CD14-positive monocyte (primary cell): ENCODE measurements around the gene C7orf25. TPM values are rescaled to one million over a fixed set of nuclear protein-coding genes. Genes with fewer than 3 reads are reported as not detected.

Experiments used
- DNase-seq, 3 donors: peaks; one replicate each; pipeline ENCODE4 v3.0.0-alpha.2; 2011 to 2022
- H2AFZ ChIP-seq: 2 replicates; pipeline ENCODE4 v1.6.0; 2012; ENCODE audit warnings: mild to moderate bottlenecking, low read depth, low read length, inconsistent platforms; ENCODE audit not compliant: insufficient read depth, poor library complexity, severe bottlenecking
- H3K27ac ChIP-seq, 2 donors: 1 replicate in 1 of 2; 2 replicates in 1 of 2; pipeline ENCODE4 v1.5.1; 2012 to 2013; ENCODE audit warnings: low read length in 2 of 2, control low read depth in 1 of 2, inconsistent platforms in 1 of 2, low read depth in 1 of 2, mild to moderate bottlenecking in 1 of 2
- H3K27me3 ChIP-seq, 2 donors: one replicate each; pipeline versions ENCODE4 v1.6.0 to v1.6.1; 2011 to 2013; ENCODE audit warnings: low read length in 2 of 2; ENCODE audit not compliant: control insufficient read depth in 2 of 2, insufficient read depth in 2 of 2
- H3K36me3 ChIP-seq, 2 donors: replicated peaks in 1 of 2; 1 replicate in 1 of 2; 2 replicates in 1 of 2; pipeline versions ENCODE4 v1.5.1 to v1.6.1; 2012 to 2013; ENCODE audit warnings: low read length in 2 of 2, control low read depth in 1 of 2, inconsistent platforms in 1 of 2, mild to moderate bottlenecking in 1 of 2; ENCODE audit not compliant: insufficient read depth in 2 of 2, control insufficient read depth in 1 of 2
- H3K4me1 ChIP-seq, 2 donors: 1 replicate in 1 of 2; 2 replicates in 1 of 2; pipeline versions ENCODE4 v1.5.1 to v1.6.1; 2012 to 2013; ENCODE audit warnings: low read length in 2 of 2, control low read depth in 1 of 2, inconsistent platforms in 1 of 2, mild to moderate bottlenecking in 1 of 2, moderate library complexity in 1 of 2; ENCODE audit not compliant: insufficient read depth in 2 of 2, control insufficient read depth in 1 of 2
- H3K4me2 ChIP-seq: replicated peaks from 2 replicates; pipeline ENCODE3; 2012; ENCODE audit warnings: low read length, moderate library complexity, mild to moderate bottlenecking; ENCODE audit not compliant: poor library complexity, severe bottlenecking; ENCODE audit errors: extremely low read depth
- H3K4me3 ChIP-seq, 3 experiments: fragments of 200-600 bp in 1 of 3; sonication (generic) in 1 of 3; replicated peaks in 1 of 3; 1 replicate in 2 of 3; 2 replicates in 1 of 3; pipeline ENCODE4 v1.5.1; 2011 to 2013; ENCODE audit warnings: low read length in 3 of 3, mild to moderate bottlenecking in 3 of 3, control low read depth in 2 of 3, low read depth in 2 of 3, inconsistent platforms in 1 of 3, moderate library complexity in 1 of 3
- H3K79me2 ChIP-seq: 2 replicates; pipeline ENCODE4 v1.6.0; 2012; ENCODE audit warnings: mild to moderate bottlenecking, control low read depth, inconsistent platforms, low read length, moderate library complexity; ENCODE audit not compliant: insufficient read depth
- H3K9ac ChIP-seq: 2 replicates; pipeline ENCODE4 v1.6.0; 2017; ENCODE audit warnings: low read length, mild to moderate bottlenecking; ENCODE audit not compliant: insufficient read depth, poor library complexity, severe bottlenecking
- H3K9me3 ChIP-seq, 2 donors: replicated peaks in 1 of 2; 1 replicate in 1 of 2; 2 replicates in 1 of 2; pipeline versions ENCODE4 v1.5.1 to v1.6.1; 2012 to 2013; ENCODE audit warnings: low read length in 2 of 2, control low read depth in 1 of 2; ENCODE audit not compliant: control insufficient read depth in 1 of 2, insufficient read depth in 1 of 2
- H4K20me1 ChIP-seq: 2 replicates; pipeline ENCODE4 v1.6.0; 2012; ENCODE audit warnings: mild to moderate bottlenecking, low read length, control low read depth, moderate library complexity; ENCODE audit not compliant: insufficient read depth
- H3K27ac Mint-ChIP-seq, 7 donors: one replicate each; pipeline ENCODE4 v1.8.0; 2020; ENCODE audit warnings: mild to moderate bottlenecking in 7 of 7, mixed read lengths in 7 of 7, moderate library complexity in 6 of 7, inconsistent platforms in 2 of 7
- H3K27me3 Mint-ChIP-seq, 3 donors: one replicate each; pipeline ENCODE4 v1.8.0; 2021 to 2022; ENCODE audit warnings: low read depth in 3 of 3, mild to moderate bottlenecking in 3 of 3, mixed read lengths in 3 of 3, moderate library complexity in 3 of 3, inconsistent platforms in 1 of 3
- H3K36me3 Mint-ChIP-seq, 2 donors: one replicate each; pipeline ENCODE4 v1.8.0; 2020; ENCODE audit warnings: mixed read lengths in 2 of 2, inconsistent platforms in 1 of 2, mild to moderate bottlenecking in 1 of 2
- H3K4me1 Mint-ChIP-seq: one replicate; pipeline ENCODE4 v1.8.0; 2020; ENCODE audit warnings: mild to moderate bottlenecking, mixed read lengths
- H3K4me3 Mint-ChIP-seq, 2 donors: one replicate each; pipeline ENCODE4 v1.8.0; 2020; ENCODE audit warnings: mild to moderate bottlenecking in 2 of 2, mixed read lengths in 2 of 2, moderate library complexity in 1 of 2
- H3K9me3 Mint-ChIP-seq, 7 donors: one replicate each; pipeline ENCODE4 v1.8.0; 2020 to 2022; ENCODE audit warnings: mixed read lengths in 7 of 7, mild to moderate bottlenecking in 6 of 7, moderate library complexity in 6 of 7, inconsistent platforms in 2 of 7
- WGBS: methylation state at CpG from one replicate; pipeline ENCODE4 v1.1.5; 2013; ENCODE audit warnings: missing lambda C conversion rate; ENCODE audit not compliant: insufficient coverage; 5-methylcytosine and 5-hydroxymethylcytosine counted together
- intact Hi-C, 2 donors: fragments of 100-400 bp; cut with micrococcal nuclease; formaldehyde crosslinking; loops; one replicate each; pipeline versions ENCODE4 v1.15.0 to v1.15.1; 2023
- polyA plus RNA-seq, 3 donors: library from polyadenylated mRNA; depleted of rRNA in 1 of 3; unstranded in 2 of 3; stranded (reverse) in 1 of 3; fragments of 300-500 nt in 2 of 3; fragments of >200 nt in 1 of 3; fragmentation: Illumina TruSeq in 2 of 3; gene quantifications; 1 replicate in 2 of 3; 2 replicates in 1 of 3; pipeline ENCODE4 v1.2.3, GENCODE V29; 2012 to 2021
- TF ChIP-seq, protein P1 (sequence below): fragments of 200-600 bp; IDR thresholded peaks from one replicate; pipeline ENCODE4 v1.8.0; 2022; ENCODE audit warnings: antibody characterized with exemption, mild to moderate bottlenecking

Gene C7orf25
- polyA plus RNA-seq, 3 donors = 0.96 to 2.6 (median 2.5) TPM

DNA sequence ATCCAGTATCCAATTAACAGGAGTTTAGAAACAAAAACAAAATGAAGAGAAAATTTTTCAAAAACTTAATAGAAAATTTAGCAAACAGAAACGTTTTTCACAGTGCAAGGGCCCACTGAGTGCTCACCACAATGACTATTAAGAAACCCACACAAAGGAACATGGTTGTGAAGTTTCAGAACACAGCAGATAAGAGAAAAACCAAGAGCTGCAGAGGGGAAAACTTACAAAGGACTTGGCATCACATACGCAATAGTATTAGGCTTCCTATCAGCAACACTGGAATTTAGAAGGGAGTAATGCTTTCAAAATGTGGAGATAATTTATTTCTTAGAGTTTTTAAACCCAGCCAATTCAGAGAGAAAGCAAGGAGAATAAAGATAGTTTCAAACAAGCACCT, 1.7 kb upstream of the C7orf25 start:
- peaks cover 0 to 2% (median 0%) of the 10 kb centered on the region in 7 donors for H3K9me3 Mint-ChIP-seq
- peaks cover 14 to 33% of the 10 kb centered on the region in 2 donors for H3K36me3 ChIP-seq
- H3K4me1 ChIP-seq = peaks cover 11 to 24% of the 10 kb centered on the region in 2 donors
- DNase-seq = no peak
- peaks cover 6% of the 10 kb centered on the region for H3K79me2 ChIP-seq
- no peak overlapping the region for H3K4me3 Mint-ChIP-seq
- no peaks in the 10 kb centered on the region for H3K27me3 ChIP-seq
- H3K36me3 Mint-ChIP-seq = peaks cover 31 to 39% of the 10 kb centered on the region in 2 donors
- H3K27ac Mint-ChIP-seq = peak overlapping the region in 1 of 7 donors; percentile 25
- no peak overlapping the region for H3K9ac ChIP-seq
- H2AFZ ChIP-seq = no peak overlapping the region
- no peaks in the 10 kb centered on the region for H3K27me3 Mint-ChIP-seq
- no peak overlapping the region for H3K4me2 ChIP-seq
- no peak overlapping the region for H3K27ac ChIP-seq
- no CpG with 5 or more reads among the region's 2 CpGs for whole genome bisulfite sequencing
- intact Hi-C loops = loop anchor here in 1 of 2 donors (2.0 to 10.0 kb wide), 2 partner anchors 19 to 1581 kb away; partner anchors contain the start of genes MRPL32, NUDCD3 and PSMA2
- no peak overlapping the region for H3K4me3 ChIP-seq
- no peaks in the 10 kb centered on the region for H4K20me1 ChIP-seq
- TF ChIP-seq, protein P1, sequence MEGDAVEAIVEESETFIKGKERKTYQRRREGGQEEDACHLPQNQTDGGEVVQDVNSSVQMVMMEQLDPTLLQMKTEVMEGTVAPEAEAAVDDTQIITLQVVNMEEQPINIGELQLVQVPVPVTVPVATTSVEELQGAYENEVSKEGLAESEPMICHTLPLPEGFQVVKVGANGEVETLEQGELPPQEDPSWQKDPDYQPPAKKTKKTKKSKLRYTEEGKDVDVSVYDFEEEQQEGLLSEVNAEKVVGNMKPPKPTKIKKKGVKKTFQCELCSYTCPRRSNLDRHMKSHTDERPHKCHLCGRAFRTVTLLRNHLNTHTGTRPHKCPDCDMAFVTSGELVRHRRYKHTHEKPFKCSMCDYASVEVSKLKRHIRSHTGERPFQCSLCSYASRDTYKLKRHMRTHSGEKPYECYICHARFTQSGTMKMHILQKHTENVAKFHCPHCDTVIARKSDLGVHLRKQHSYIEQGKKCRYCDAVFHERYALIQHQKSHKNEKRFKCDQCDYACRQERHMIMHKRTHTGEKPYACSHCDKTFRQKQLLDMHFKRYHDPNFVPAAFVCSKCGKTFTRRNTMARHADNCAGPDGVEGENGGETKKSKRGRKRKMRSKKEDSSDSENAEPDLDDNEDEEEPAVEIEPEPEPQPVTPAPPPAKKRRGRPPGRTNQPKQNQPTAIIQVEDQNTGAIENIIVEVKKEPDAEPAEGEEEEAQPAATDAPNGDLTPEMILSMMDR = no peak
- peaks cover 38% of the 10 kb centered on the region for H3K4me1 Mint-ChIP-seq
- no peaks in the 10 kb centered on the region for H3K9me3 ChIP-seq

DNA sequence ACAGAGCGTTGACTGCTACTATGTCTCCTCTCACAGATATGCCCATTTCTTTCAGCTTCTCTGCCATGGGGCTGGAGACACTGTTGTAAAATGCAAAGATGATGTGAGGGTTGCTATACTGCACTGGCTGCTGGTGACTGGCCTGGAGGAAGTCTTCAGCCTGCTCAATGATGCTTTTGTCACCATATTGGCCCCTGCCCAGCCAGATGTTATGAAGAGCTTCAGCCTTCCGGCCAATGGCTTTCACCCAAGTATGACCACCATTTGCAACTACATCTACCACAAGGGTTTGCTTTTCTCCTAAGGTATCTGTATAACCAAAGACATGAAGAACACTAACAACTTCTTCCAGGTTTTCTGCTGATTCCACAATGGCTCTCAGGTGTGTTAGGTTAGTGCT, 1.6 kb downstream of the C7orf25 start:
- peak overlapping the region in 1 of 7 donors; percentile 72 for H3K27ac Mint-ChIP-seq
- TF ChIP-seq, protein P1 = no peak
- no peak overlapping the region for H3K4me3 Mint-ChIP-seq
- DNase-seq = no peak
- peaks cover 7 to 8% of the 10 kb centered on the region in 2 donors for H3K36me3 Mint-ChIP-seq
- Histone ChIP-seq H3K9ac (no peak overlapping the region), H3K4me2 (no peak overlapping the region), H3K9me3 (no peaks in the 10 kb centered on the region), H2AFZ (no peak overlapping the region), H3K36me3 (peaks cover 0 to 1% of the 10 kb centered on the region in 2 donors), H3K79me2 (peaks cover 6% of the 10 kb centered on the region), H3K4me3 (no peak overlapping the region), H3K27ac (no peak overlapping the region), H3K27me3 (no peaks in the 10 kb centered on the region), H3K4me1 (peaks cover 11 to 24% of the 10 kb centered on the region in 2 donors), H4K20me1 (no peaks in the 10 kb centered on the region)
- peaks cover 38% of the 10 kb centered on the region for H3K4me1 Mint-ChIP-seq
- WGBS = 100% methylated on average over 1 of the region's 2 CpGs
- intact Hi-C loops = loop anchor here (2.0 to 10.0 kb wide), 2 partner anchors 22 to 1584 kb away; partner anchors contain the start of genes MRPL32 (in 1 of the 2), NUDCD3 (in 1 of the 2) and PSMA2 (in 1 of the 2)
- H3K9me3 Mint-ChIP-seq = peaks cover 0 to 2% (median 0%) of the 10 kb centered on the region in 7 donors
- H3K27me3 Mint-ChIP-seq = no peaks in the 10 kb centered on the region
